HG03060 (cell line): ENCODE data around the gene SLC6A3.

ENCODE experiments used
- ATAC-seq: cut with Tn5 transposase; IDR thresholded peaks from one replicate; pipeline ENCODE4 v1.9.1; 2021; ENCODE audit warnings: low read depth, moderate number of reproducible peaks; ENCODE audit not compliant: unreplicated experiment

SLC6A3 gene

DNA sequence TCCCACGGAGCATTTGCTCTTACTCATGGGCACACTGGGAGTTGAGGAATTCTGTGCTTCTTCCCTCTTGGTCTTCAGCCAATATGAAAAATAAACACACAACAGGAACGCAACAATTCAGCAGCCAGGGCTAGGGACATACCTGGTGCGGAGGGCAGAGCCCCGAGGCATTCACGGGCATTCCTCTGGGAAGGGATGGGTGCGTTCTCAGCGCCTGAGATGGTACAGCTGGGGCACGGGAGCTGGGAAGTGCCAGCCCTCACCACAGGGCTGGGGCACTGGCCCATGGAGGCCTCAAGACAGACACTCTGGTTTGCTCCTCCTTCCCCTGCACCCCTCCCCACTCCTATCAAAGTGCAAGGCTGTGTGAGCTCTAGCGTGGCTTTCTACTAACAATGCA lies 2.1 kb downstream of the SLC6A3 start:
- no peak for ATAC-seq

DNA sequence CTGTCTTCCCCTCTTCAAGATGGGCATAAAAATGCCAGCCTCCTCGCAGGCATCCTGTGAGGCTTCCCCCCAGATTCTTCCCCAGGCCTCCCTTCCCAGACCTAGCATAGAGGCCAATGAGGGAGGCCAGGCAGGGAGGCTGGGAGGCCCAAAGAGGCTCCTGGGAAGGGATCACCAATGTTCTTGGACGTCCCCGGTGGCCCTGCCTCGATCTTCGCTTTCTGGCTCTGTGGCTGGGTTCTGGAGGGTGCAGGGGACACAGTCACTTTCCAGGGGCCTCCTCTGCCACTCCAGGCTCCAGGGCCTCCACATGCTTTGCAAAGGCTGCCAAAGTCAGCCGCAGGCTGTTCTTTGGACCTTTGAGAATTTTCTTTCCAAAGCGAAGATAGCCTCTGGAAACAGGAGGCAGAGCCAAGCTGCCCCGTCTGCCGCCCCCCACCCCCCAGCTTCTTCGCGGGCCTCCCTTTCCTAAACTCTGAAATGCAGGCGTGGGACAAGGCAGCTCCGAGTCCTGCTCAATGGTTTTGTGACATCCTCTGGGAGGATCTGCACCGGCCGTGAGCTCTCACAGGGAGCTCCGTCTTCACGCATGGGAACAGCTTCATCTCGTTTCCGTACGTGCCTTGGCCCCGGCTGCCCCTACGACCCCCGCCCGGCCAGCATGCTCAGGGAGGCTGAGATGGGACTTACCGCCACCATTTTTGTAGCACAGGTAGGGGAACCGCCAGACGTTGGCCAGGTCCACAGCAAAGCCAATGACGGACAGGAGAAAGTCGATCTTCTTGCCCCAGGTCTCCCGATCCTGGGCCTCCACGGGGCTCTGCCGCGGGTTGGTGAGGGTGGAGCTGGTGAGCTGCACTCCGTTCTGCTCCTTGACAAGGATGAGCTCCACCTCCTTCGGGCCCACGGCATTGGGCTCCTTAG lies 2.8 kb downstream of the SLC6A3 start:
- no peak for ATAC-seq

DNA sequence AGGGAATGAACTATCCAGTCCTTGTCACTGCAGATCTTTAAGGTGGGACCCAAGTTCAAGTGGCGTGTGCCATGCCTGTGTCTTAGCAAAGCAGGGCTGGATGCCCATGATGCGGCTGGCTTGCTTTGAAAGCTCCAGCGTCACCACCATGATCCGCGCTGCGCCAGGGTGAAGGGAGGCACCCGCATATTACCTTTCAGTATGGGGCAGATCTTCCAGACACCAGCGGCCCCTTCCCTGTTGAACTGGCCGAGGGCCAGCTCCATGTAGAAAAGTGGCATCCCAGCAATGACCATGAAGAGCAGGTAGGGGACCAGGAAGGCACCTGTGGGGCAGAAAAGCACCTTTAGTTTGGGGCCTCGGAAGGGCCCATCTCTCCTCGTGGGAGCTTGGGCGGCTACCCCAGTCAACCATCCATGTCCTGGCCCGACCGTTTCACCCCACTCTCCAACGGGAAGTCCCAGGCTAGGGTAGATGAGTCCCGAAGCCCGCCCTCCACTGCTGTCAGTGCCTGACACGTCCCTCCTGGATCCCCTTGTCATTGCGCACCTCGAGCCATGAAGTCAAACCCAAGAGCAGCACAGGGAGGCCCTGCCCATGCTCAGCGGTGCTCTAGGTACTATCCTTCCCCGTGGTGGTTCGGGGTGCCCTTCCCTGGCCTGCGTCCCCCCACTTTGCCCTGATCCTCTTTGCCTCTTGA lies 3.9 kb downstream of the SLC6A3 start:
- no peak for ATAC-seq

DNA sequence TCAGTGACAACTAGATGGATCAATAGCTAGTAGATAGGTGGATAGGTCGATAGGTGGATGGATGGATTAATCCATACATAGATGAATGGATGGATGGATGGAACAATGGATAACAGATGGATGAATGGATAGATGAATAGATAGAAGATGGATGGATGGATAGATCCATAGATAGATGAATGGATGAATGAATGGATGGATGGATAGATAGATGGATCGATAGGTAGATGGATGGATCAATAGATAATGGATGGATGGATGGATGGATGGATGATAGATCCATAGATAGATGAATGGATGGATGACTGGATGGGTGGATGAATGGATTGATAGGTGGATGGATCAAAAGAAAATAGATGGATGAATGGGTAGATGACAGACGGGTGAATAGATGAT lies 5.1 kb downstream of the SLC6A3 start:
- no peak for ATAC-seq

DNA sequence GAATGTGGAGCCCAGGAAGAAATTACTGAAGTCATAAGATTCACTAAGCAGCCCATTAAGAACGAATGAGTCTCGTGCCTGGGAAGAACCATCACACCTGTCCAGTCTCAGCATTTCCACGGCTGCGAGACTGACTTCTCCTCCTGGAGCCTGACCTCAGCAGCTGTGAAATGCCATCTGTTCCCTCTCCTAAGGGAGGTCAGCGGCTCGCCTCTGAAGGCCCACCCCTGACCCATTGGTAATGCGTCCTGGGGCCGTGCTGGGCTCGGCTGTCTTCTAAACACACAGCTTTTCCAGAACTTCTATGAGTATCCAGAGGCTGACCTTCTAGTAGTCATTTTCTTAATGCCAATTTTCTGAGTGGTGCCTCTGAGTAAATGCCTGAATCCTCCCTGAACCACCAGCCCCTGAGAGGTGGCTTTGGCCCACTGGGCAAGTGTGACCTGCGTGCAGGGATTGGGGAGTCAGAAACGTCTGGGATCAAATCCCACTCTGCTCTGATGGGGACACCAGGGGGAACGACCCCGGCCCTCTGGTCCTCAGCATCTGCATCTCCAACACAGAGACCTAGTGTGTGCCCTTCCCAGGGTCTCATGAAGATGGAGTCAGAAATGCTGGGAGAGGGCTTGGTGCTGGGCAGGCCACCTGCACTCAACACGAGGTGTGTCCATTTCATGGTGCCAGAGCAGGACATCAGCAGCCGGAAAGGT lies 5.7 kb downstream of the SLC6A3 start:
- no peak for ATAC-seq

DNA sequence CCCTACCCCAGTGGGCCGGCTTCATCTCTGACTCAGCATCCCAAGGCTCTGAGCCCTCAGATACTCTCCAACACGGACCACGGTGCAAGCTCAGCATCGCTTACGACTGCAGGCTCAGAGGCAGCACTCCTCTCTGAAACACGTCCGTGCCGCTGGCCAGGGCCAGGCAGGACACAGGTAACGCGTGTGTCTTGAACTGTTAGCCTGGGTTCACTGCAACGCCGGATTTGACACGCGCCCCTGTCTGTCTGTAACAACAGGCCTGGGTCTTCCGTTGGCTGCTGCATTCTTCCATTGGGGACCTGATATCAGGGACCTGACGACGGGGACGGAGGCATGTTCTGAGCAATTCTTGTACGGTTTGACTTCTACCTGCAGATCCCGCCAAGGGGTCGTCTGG lies 6.4 kb downstream of the SLC6A3 start:
- no peak for ATAC-seq

DNA sequence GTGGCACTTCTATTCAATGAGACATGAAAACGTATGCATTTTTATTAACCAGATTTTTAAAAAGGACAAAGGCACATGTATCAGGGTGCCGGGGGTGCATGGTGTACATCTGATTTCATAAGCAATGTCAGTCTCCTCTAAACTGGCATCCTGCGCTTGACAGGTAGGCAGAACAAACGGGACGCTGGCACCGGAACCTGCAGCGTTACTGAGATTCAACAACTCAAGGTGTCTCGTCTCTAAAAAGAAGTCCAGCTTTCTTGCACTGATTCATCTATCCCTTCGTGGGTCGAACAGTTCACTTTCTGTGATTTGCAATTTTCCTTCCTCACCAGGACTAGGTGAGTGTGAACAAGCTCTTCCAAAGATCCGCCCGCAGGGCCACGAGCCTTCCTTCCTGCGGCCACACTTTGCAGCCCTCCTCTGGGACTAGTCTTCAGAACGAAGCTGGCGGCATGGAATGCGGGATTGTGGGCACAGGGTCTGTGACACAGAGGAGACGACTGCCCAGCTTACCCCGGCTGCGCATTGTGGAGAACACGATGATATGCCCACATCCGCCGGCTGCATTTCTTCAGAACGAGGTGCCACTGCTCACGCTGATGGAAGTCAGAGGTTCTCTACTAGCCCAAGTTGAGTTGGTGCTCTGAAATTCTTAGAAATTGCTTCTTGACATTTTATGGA lies 7.2 kb downstream of the SLC6A3 start:
- no peak for ATAC-seq

DNA sequence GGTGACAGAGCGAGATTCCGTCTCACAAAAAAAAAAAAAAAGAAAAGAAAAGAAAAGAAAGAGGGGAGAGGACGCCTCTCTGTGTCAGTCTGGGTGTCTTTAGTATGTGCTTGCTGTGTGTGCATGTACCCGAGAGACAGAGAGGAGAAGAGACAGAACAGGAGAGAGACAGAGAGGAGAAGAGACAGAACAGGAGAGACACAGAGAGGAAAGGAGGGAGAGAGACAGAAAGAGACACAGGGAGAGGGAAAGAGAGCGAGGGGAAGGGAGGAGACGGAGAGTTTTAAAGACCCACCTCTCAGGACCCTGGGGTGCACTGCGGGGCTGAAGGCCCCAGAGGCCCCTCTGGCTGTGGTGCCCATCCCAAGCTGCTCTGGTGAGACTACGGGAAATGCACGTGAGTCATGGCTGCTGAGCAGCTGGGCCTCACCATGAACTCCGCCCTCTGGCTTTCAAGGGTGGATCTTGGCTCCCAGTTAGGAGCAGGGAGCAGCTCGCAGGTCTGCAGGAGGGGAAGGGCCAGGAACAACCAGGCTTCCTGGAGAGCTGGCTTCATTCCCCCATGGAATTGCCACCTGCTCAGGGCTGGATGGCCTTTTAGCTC lies 7.9 kb downstream of the SLC6A3 start:
- no peak for ATAC-seq

DNA sequence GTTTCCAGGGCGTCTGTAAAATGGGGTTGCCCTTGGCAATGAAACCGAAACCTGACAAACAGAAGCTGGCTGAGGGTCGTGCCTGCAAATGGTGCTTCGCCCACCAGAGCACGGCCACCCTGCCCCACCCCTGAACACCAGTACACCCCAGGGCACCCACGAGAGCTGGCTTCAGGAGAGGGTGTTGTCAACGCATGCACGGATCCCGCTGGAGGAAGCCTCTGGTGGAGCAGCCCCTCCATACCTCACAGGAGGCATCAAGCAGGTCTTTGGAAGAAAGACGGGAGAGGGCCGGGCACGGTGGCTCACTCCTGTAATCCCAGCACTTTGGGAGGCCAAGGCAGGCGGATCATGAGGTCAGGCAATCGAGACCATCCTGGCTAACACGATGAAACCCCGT lies 8.6 kb downstream of the SLC6A3 start:
- ATAC-seq = no peak

DNA sequence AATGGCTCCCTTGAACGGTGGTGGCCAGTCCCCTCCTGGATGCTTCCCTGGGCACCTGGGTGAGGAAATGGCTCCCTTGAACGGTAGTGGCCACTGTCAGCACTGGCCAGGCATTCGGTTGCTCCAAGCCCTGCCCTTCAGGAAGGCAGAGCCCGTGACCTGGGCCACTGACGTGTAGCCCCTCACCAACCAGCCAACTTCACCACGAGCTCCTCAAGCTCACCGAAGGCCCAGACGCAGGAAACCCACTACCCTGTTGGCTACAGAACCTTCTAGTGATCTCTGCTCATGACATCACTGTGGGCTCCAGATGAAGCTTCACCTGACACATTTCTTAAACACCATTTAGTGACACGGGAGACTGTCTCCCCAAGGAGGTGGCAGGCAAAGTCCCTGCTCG lies 9.2 kb downstream of the SLC6A3 start:
- no peak for ATAC-seq

DNA sequence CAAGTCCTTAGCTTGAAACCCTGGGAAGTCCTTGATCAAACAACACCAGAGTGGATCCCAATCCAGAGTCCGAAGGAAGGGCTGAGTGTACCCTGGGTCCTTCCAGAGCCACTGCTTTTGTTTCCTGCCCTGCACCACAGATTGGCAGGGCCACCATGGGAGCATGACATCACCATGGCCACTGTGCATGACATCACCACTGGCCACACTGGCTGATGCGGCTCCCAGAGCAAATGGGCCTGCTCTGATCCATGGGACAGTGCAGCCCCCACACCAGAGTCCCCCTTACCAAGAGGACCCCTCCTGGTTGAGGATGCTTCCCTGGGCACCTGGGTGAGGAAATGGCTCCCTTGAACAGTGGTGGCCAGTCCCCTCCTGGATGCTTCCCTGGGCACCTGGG lies 9.9 kb downstream of the SLC6A3 start:
- ATAC-seq = no peak

DNA sequence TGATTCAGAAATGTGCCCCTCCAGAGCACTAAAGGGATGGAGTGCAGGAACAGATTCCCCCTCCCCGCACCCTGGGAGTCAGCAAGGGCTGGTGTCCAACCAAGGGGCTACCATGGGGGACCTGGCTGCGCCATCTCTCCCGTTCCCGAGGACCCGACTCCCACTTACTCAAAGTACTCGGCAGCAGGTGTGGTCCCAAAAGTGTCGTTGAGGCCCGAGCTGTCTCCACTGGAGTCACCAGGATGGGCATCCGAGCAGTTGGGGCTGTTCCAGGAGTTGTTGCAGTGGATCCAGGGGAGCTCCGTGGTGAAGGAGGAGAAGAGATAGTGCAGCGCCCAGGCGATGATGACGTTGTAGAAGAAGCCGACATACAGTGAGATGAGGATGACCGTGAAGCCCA lies 12.9 kb downstream of the SLC6A3 start:
- no peak for ATAC-seq

DNA sequence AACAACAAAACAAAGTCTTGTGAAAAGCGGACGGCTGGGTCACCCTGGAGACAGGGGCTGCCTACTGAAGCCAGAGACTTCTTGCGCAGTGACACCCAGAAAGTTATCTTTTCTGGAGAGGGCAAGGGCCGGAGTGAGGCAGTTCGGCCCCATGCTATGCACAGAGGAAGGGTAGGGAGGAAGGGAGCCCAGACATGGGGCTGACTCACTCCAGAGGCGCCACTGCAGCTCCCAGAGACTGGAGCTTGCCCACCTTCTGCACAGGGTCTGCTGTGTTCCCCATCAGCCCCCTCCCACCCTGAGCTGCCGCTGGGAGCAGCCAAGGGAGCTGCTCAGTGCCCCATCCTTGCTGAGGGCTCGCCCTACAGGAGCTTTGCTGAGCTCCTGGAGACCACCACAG lies 13.3 kb downstream of the SLC6A3 start:
- ATAC-seq = no peak

DNA sequence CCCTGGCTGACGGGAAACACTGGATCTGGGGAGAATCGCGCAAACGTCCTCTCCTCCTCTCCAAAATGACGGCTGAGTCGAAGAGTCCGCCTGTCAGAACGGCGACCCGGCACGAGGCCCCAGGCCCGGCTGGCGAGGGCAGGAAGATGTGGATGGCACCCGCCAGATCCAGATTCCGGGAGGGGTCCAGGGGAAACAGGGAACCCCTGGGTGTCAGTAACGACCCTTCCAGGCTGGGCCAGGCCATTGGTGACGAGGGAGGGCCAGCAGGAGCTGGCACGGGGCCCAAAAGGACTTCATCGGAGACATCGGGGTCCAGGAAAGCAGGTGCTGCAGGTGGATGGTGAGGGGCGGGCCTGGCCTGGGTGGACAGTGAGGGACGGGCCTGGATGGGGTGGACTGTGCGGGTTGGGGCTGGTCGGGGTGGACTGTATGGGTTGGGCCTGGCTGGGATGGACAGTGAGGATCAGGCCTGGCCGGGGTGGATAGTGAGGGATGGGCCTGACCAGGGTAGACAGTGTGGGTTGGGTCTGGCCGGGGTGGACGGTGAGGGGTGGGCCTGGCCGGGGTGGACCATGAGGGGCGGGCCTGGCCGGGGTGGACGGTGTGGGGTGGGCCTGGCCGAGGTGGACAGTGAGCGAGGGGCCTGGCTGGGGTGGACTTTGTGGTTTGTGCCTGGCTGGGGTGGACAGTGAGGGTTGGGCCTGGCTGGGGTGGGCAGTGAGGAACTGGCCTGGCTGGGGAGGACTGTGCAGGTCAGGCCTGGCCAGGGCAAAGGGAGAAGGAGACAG lies 14.0 kb downstream of the SLC6A3 start:
- no peak for ATAC-seq

DNA sequence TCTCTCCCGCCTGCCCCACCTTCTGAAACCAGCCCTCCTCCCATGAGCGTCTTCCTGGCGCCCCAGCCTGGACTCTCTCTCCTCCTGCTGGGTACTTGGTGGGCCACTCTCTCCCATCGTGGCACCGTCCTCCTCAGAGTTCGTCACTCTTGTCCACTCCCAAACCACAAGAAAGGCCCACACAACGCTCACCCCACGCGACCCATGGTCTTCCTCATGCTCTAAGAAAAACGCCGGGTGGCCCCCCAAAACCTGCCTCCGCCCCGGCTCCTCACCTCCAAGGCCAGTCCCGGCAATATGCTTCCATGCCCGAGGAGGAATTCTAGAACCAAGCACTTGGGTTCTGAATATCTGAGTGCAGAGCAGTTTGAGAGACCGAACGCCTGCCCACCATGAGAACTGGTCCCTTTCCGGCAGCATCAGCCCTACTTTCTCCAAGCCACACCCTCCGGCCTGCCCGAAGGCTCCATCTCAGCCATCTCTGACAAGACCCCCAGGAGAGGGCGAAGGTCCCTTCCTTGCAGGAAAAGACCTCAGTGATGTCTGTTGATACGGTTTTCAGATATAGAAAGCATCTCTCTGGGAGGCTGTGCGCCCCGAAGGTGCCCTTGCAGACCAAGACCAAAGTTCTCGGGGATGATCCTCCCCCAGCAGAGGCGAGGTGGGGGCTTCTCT lies 15.0 kb downstream of the SLC6A3 start:
- no peak for ATAC-seq

DNA sequence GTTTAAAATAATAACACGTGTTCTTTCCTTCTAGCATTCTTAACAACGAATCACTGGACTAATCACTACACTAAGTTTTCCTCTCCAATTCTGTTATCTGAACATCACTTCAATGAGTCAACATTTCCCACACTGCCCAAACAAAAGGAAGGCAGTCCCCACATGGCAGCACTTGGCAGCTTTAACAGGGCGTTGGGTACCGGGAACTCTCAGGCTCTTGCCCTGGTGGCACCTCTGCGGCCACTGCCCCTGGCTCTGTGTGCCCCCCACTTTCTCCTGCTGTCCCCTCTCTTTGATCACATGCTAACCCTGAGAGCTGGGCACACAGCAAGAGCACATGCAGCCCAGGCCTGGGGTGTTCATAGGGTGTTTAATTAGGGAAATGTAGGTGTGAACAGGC lies 15.7 kb downstream of the SLC6A3 start:
- ATAC-seq = no peak

DNA sequence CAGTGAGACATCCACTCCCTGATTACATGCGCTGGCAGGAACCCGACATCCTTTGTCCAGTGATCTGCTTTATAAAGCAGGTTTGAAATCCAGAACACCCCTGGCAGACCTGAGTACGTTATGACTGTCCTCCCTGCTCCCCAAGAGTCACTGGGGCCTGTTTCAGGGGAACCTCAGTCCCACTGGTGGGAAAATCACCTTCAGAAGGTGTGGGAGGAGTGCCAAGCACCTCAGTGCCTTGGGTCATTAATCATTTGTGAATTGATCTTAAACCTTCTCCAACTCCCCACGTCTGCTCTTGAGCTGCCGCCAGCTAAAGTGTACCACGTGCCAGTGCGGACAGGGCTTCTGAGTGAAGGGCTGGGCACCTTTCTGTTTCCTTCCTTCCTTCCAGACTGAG lies 16.2 kb downstream of the SLC6A3 start:
- ATAC-seq = no peak

DNA sequence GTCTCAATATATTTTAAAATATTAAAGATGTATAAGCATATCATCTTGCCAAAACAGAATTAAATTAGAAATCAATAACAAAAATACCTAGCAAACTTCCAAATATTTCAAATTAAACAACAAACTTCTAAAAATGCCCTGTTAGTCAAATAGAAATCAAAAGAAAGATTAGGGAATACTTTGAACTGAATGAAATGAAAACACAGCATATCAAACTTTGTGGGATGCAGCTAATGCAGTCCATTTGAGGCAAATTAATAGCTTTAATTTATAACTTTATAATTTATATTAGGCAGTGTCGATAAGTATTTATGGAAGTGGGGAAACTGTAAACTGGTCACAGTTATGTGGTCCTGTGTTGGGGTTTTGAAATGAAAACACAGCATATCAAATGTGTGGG lies 17.1 kb downstream of the SLC6A3 start:
- no peak for ATAC-seq

DNA sequence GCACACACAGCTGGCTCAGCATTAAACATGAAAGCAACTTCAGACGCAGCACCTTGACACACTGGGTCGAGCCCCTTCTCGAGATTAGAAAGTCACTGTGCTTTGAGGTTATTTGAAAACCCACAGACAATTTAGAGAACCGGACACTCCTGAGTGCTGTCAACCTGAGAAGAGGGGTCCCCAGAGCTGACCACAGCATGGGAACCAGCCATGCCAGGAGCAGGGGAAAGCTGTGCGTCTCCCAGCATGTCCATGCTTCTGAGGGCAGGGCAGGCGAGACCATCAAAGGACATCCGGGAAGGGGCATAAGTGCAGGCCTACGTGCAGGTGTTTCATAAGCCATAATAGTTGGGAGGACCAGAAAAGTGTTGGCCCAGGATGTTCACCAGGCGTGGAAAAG lies 20.5 kb downstream of the SLC6A3 start:
- no peak for ATAC-seq
